ENCODE measurements around the gene PARP3. TPM values are rescaled to one million over a fixed set of nuclear protein-coding genes. Genes with fewer than 3 reads are reported as not detected.

PARP3 gene
- total and polyA plus RNA-seq, 10 of the 15 experiments (the other 5 are each of a cell fraction or from before 2014, with no cell fraction given): 2.1 to 31.2 (median 19.5) TPM

GRCh38 chr3:51962854-51963530, 20.8 kb downstream of the PARP3 start:
- H3K9ac ChIP-seq (ENCODE audit: control insufficient read depth, insufficient read depth, low read length): no peak overlapping the region
- POLR2A ChIA-PET: interaction anchor here (0.6 kb wide), 1 partner anchor 21 kb away, joined by 3 read pairs; the partner anchor contains the start of genes PARP3 and RRP9
- TF ChIP-seq ZSCAN29 (IDR thresholded peaks at IDR 0.05) (no peak), NKRF (conservative IDR thresholded peaks at IDR 0.05) (no peak), YY1 (IDR thresholded peaks at IDR 0.05; ENCODE audit: low read depth, low read length) (no peak), POLR2A (IDR thresholded peaks at IDR 0.05; ENCODE audit: low read depth, low read length) (no peak), TCF12 (IDR thresholded peaks at IDR 0.05; ENCODE audit: low read depth, low read length) (no peak), ELK1 (IDR thresholded peaks at IDR 0.05; ENCODE audit: low read depth, low read length) (no peak), SMC3 (IDR thresholded peaks at IDR 0.05; ENCODE audit: borderline replicate concordance, low read length) (no peak), IKZF2 (IDR thresholded peaks at IDR 0.05) (no peak), RFX5 (IDR thresholded peaks at IDR 0.05; ENCODE audit: low read depth, low read length) (no peak), ZNF592 (IDR thresholded peaks at IDR 0.05) (no peak), NRF1 (conservative IDR thresholded peaks at IDR 0.05; ENCODE audit: low read depth, low read length) (no peak), SIX5 (IDR thresholded peaks at IDR 0.05; ENCODE audit: low read depth, low read length, severe bottlenecking) (no peak), MAX (IDR thresholded peaks at IDR 0.05; ENCODE audit: low read depth, low read length) (no peak)

More at GRCh38 chr3:51962854-51963530, 20.8 kb downstream of the PARP3 start:
- Histone ChIP-seq H3K4me2 (ENCODE audit: control insufficient read depth, insufficient read depth) (no peak overlapping the region), H3K4me1 (ENCODE audit: control insufficient read depth, insufficient read depth, low read length) (peaks cover 4% of the 10 kb centered on the region; the same call in 1 of the 2 replicates), H3K27ac (ENCODE audit: control insufficient read depth, insufficient read depth) (no peak overlapping the region), H3K4me3 (no peak overlapping the region), H2AFZ (ENCODE audit: control insufficient read depth, low read depth, low read length) (no peak overlapping the region), H4K20me1 (ENCODE audit: control insufficient read depth, insufficient read depth) (no peaks in the 10 kb centered on the region), H3K79me2 (ENCODE audit: control insufficient read depth, insufficient read depth, low read length) (no peaks in the 10 kb centered on the region), H3K36me3 (ENCODE audit: control insufficient read depth in 2 of 2, insufficient read depth in 2 of 2, low read length in 1 of 2) (no peaks in the 10 kb centered on the region), H3K9me3 (replicated peaks; ENCODE audit: control insufficient read depth, insufficient read depth, low read length) (no peaks in the 10 kb centered on the region), H3K27me3 (replicated peaks in 1 of 2; ENCODE audit: control insufficient read depth in 2 of 2, insufficient read depth in 2 of 2, low read length in 1 of 2) (no peaks in the 10 kb centered on the region; a peak in 2 of 4 replicates)
- ChIA-PET CTCF (interaction anchor here (0.8 to 1.7 kb wide), 3 partner anchors 11 to 22 kb away, joined by 3 to 7 read pairs (median 3); partner anchors contain the start of genes ABHD14A, ABHD14B and RRP9), RAD21 (ENCODE audit: unreplicated experiment) (interaction anchor here (1.1 kb wide), 1 partner anchor 40 kb away, joined by 3 read pairs; no protein-coding TSS in a partner anchor), SMC1A (ENCODE audit: uncharacterized antibody, unreplicated experiment) (interaction anchor here (1.5 kb wide), 1 partner anchor 12 kb away, joined by 3 read pairs; no protein-coding TSS in a partner anchor)
- ATAC-seq (no peak), DNase-seq (ENCODE audit: low read depth, low spot score) (no peak), FAIRE-seq (no peak)
- intact Hi-C loops (cut with micrococcal nuclease; ENCODE audit: unreplicated experiment) (no loop called here), in situ Hi-C loops (cut with MboI) (no loop called here)
- 60% methylated on average over 6 of the region's 6 CpGs for WGBS (ENCODE audit: insufficient coverage, insufficient replicate concordance, low lambda C conversion rate, missing lambda C conversion rate)
- BruUV-seq (replicated peaks): no TSS peak

All from GM12878 (cell line).